ENCODE data around the gene CBX4. TPM values are rescaled to one million over a fixed set of nuclear protein-coding genes. Genes with fewer than 3 reads are reported as not detected.

The CBX4 gene
- total RNA-seq, 1 donor from 2014 or later: 9.2 TPM

- no peak for DNase-seq (ENCODE audit: low read depth)
Measured at GRCh38 chr17:79788455-79788854, 50.8 kb downstream of the CBX4 start.

- DNase-seq (ENCODE audit: low read depth): no peak
Measured at GRCh38 chr17:79786930-79787643, 52.2 kb downstream of the CBX4 start.

GRCh38 chr17:79785900-79786810 lies 53.1 kb downstream of the CBX4 start:
- DNase-seq (ENCODE audit: low read depth): no peak

GRCh38 chr17:79785017-79785899 lies 54.0 kb downstream of the CBX4 start:
- no peak for DNase-seq (ENCODE audit: low read depth)

GRCh38 chr17:79784353-79785016 lies 54.8 kb downstream of the CBX4 start:
- DNase-seq (ENCODE audit: low read depth): no peak

- no peak for DNase-seq (ENCODE audit: low read depth)
Measured at GRCh38 chr17:79783891-79784290, 55.3 kb downstream of the CBX4 start.

Other genes with a start within 250 kb of the CBX4 start
- not detected in 2 replicates for gene RBFOX3, start 228.4 kb downstream of the CBX4 start, total RNA-seq
- gene ENPP7, start 108.5 kb downstream of the CBX4 start, total RNA-seq: not detected in 2 replicates
- 1.5 and 1.9 TPM in 2 replicates for gene CBX2, start 61.3 kb downstream of the CBX4 start, total RNA-seq
- gene CBX8, start 42.4 kb downstream of the CBX4 start, total RNA-seq: 6.1 and 7.8 TPM in 2 replicates
- gene TBC1D16, start 196.4 kb upstream of the CBX4 start, total RNA-seq: 30.4 and 257 TPM in 2 replicates
- gene CCDC40, start 197.2 kb upstream of the CBX4 start, total RNA-seq: 1.4 and 23.4 TPM in 2 replicates